ENCODE data around the gene AADAT.

DNA sequence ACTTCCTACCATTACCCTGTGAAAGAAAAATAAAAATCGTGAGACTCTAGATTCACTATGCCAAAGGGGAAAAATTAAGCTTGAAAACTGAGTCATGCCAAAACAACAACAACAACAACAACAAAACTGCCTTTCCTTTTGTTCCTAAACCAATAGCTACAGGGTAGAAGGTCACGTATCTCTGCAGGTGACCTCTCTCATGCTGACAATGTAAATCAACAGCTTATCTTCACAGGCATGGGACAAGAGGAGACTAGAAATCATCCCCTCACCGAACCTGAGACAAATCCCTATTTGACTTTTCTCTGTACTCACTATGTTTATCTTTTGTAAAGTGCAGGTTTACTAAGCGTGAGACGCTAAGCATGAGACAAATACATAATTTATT, 20.5 kb upstream of the AADAT start:
- TF ChIP-seq, protein P1, sequence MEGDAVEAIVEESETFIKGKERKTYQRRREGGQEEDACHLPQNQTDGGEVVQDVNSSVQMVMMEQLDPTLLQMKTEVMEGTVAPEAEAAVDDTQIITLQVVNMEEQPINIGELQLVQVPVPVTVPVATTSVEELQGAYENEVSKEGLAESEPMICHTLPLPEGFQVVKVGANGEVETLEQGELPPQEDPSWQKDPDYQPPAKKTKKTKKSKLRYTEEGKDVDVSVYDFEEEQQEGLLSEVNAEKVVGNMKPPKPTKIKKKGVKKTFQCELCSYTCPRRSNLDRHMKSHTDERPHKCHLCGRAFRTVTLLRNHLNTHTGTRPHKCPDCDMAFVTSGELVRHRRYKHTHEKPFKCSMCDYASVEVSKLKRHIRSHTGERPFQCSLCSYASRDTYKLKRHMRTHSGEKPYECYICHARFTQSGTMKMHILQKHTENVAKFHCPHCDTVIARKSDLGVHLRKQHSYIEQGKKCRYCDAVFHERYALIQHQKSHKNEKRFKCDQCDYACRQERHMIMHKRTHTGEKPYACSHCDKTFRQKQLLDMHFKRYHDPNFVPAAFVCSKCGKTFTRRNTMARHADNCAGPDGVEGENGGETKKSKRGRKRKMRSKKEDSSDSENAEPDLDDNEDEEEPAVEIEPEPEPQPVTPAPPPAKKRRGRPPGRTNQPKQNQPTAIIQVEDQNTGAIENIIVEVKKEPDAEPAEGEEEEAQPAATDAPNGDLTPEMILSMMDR (IDR thresholded peaks at IDR 0.05), result no peak
- TF ChIP-seq POLR2A (IDR thresholded peaks at IDR 0.05) (no peak), EP300 (IDR thresholded peaks at IDR 0.05) (no peak)

Measured in ovary (tissue), 3 donors.